Measurements from ENCODE around the gene ATP8A2.

DNA sequence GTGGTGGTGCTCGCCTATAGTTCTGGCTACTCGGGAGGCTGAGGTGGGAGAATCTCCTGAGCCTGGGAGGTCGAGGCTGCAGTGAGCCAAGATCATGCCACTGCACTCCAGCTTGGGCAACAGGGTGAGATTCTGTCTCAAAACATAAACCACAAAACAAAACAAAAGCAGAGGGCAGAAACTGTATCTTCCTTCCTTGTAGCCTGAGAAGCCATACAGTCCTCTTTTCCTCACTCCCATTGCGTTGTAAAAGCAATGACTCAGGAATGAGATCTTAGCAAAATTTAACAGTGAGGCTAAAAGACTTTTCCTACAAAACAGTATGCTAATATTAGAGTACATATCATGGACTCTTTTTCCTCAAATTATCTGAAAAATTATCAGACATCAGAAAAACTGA, 549.2 kb downstream of the ATP8A2 start:
- TF ChIP-seq, protein P1, sequence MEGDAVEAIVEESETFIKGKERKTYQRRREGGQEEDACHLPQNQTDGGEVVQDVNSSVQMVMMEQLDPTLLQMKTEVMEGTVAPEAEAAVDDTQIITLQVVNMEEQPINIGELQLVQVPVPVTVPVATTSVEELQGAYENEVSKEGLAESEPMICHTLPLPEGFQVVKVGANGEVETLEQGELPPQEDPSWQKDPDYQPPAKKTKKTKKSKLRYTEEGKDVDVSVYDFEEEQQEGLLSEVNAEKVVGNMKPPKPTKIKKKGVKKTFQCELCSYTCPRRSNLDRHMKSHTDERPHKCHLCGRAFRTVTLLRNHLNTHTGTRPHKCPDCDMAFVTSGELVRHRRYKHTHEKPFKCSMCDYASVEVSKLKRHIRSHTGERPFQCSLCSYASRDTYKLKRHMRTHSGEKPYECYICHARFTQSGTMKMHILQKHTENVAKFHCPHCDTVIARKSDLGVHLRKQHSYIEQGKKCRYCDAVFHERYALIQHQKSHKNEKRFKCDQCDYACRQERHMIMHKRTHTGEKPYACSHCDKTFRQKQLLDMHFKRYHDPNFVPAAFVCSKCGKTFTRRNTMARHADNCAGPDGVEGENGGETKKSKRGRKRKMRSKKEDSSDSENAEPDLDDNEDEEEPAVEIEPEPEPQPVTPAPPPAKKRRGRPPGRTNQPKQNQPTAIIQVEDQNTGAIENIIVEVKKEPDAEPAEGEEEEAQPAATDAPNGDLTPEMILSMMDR (conservative IDR thresholded peaks at IDR 0.05): no peak
- TF ChIP-seq EZH2 (IDR thresholded peaks at IDR 0.05; ENCODE audit: low read depth): no peak
